ENCODE measurements around the gene BCAP31.

Gene BCAP31

DNA sequence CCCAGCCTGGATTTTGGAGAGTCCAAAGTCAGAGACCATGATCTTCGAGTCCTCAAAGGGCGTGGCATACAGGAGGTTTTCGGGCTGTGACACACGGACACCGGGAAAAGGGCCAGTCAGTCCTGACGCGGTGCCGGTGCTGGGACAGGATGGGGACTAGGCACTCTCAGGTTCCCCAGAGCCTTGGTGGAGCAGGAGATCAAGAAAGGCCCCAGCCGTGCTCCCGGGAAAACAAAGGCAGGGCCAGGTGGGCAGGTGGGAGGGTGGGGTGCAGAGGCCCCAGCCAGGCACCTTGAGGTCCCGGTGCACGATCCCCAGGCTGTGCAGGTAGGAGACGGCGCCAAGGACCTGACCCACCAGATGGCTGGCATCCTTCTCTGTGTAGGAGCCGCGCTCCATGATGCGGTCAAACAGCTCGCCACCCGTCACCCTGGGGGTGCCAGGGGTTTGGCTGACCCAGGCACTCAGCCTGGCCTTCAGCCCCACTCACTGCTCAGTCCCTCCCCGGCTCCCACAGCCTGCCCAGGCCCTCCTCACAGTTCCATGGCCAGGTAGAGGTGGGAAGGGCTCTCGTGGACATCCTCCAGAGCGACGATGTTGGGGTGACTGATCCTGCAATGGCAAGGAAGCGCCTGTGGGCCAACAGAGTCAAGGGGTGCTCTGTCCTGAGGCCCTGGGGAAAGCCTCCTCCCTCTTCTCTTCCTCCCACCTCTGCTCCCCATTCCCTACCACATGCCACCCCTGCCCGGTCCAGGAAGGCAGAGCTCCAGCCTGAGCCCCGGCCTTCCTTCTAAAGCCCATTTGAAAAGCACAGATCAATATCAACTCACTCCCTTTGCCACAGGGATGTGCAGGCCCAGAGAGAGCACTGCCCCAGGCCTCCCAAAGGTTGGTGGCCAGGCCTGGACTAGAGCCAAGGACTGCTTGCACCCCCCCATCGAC lies 52.3 kb downstream of the BCAP31 start:
- DNase-seq: no peak

DNA sequence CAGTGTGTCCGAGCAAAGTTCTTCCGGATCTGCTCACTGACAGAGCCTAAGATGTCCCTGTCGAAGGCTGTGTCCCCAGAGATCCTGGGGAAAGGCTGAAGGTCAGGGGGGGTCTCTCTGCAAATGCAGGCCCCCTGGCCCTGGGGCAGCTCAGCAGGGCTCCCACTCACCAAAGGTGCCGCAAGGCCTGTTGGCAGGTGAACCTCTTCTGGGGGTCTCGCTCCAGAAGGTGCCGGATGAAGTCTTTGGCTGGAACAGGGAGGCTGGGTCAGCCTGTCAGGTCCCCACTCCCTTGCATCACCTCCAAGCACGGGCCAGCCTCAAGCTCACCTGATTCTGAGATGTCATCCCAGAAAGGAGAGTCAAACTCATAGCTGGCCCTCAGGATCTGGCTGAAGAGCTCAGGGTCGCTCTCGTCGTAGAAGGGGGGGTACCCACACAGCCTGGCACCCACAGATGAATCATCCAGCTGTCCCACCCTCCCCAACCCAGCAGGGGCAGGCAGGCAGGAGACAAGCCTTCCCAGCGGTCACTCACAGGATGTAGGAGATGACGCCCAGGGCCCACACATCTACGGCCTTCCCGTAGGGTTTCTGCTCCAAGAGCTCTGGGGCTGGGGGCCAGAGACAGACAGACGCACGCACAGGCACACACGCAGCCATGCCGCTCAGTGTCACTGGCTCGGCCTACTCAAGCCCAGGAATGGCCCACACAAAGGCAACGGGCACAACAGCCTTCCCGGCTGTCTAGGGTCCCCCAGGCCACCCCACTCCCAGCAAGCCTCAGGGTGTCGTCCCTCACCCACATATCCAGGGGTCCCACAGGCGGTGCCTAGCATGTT lies 53.2 kb downstream of the BCAP31 start:
- DNase-seq: no peak

DNA sequence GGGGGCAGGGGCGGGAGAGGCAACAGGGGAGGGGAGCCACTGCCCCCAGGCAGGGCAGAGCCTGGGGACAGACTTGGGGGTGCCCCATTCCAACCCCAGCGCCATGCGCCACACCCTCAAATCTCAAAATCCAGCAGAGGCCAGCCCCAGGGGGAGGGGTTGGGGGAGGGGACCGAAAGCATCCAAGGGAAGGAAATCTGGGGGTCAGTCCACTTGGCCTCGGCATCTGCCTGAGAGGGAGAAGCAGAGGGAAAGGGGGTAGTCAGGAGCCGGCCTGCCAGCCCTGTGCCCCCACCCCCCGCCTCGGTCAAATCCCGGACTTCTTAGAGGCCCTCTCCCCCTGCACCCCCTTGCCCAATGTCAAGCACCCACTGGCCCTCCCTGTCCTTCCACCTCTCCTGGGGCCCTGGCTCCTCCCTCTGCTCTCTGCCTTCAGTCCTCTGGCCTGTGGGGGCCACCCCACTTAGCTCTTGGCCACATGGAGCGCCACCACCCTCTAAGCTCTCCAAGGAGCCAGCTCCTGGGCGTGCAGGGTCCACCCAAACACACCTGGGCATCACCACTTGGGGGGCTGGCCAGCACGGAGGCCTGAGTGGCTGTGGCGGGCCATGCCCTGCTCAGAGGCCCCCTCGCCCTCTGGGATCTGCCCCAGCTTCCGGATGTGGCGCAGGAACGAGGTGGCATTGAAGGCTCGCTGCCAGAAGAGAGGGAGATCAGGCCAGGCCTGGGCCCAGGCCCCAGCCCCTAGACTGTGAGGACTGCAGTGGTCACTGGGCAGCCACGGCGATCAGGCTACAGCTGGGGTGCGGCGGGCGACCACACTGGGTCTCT lies 54.1 kb downstream of the BCAP31 start:
- DNase-seq: no peak

DNA sequence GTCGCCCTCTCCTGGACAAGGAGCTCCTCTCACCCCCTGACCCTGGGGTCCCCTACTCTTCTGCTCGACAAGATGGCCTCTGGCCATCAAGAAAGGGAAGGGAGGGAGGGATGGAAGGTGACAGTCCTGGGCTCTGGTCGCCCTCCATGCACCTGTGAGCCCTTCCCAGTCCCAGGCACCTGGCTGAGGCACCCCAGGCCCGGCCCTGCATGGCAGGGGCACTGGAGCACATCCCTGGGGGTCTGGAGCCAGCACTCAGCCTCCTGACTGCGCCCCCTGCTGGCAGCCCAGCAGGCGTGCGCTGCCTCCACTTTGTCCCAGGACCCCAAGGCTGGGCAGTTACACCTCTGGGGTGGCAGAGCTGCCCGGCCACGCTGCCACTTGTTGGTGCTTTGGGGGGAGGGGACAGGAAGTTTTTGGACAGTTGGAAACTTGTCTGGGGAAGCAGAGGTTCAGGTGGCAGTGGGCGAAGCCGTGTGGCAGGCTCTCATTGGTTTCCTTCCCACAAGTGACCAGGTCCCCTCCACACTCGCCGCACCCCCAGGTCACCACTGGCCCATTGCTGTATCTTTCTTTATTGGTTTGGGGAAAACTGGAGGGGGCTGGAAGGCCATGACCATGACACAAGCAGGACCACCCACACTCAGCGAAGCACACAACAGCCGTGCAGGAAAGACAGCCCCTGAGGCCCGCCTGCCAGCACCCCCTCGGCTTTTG lies 54.9 kb downstream of the BCAP31 start:
- DNase-seq: no peak

DNA sequence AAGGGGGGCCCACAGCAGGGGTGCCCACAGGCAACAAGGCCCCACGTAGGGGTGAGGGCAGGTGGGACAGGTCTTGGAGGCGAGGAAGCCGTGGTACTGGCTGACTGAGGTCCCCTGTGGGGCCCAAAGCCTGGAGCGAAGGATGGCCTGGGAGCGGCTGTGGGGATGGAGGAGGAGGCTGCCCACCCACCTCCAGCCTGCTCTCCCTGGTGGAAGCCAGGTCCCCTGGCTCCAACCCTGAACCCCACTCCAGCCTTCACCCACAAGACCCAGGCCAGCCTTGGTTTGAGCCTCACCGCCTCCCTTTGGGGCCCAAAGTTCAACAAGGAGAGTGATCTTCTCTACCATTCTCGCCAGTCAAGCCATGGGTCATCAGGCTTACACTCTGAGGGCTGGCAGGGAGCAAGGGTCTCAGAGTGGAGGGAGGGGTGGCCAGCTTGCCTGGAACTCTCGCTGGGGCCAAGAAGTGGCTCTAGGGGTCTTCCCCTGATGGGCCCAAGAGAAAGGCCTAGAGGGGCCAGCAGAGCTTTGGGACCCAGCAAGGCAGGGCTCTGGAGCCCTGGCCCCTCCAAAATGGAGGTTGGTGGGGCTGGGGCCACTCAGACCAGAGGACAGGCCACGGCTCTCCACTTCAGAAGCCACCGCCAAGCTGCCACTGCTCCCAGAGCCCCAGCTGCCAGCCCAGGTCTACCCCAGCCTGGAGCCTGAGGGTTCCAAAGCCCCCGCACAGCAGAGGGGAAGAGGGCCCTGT lies 55.6 kb downstream of the BCAP31 start:
- DNase-seq: no peak

DNA sequence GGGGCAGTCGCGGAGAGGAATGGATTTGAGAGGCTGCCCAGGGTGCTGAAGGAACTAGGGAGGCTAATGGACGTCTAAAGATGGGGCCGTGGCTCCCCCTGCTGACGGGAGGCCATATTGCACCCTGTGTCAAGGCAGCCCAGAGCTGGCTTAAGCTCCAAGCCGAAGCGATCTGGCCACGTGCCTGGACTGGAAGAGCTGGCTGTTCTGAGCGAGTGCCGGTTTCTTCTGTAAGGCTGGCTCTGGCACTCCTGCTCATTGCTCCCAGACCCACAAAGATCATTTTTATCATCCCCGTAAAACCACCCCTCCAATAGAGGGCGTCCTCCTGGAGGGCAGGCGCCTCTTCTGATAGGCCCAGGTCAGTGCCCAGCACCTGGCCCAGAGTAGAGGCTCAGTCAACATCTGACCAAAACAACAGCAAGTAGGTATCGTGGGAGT lies 56.2 kb downstream of the BCAP31 start:
- peak; percentile 68 for DNase-seq

DNA sequence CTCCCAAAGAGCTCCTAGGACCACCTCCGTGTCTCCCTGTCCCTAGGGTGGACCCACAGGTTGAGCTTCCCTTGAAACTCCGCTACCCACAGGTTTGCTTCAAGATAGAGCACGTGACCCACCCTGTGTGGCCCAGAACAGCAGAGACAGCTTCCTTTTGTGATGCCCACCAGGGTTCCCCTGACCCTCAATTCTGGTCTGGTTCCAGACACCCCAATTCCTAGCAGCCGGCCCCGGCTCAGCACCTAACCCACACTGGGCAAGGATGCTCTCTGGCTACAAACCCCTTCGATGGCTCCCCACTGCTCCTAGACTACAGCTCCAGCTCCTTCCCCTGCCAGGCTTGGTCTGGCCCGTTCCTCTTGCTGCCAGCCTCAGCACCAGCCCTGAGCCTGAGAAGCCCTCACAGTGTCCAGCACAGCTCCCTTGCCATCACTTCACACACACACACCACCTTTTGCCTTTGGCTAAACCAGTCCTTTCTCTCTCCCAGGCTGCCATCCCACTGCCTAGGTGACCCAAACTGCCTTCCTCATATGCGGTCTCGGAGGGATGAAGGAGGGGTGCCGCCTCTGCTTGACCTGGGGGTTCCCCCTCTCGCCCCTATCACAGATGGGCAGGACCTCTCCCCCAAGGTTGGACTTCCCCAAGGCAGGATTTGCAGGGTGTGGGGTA lies 56.8 kb downstream of the BCAP31 start:
- DNase-seq: no peak

DNA sequence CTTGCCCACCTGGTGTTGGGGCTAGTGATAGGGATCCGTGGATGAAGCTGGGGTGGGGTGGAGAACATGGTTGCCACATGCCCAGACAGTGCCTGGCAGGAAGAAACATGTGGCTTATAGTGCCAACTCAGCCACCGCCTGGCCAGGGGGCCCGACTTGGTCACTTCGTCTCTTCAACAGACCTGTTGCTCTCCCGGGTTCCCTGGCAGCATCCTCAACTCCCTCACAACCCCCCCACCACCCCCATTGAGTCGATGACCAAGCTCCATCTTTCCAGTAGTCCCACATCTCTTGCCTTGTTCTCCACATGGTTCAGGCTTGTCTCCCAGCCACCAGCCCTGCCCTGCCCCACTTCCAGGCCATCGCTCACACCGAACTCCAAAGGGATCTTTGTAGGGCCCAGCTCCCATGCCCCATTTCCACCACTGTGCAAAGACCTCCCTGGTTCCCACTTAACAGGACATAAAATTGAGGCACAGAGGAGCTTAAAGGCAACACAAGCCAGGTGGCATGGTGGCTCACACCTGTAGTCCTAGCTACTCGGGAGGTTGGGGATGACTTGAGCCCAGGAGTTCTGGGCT lies 58.4 kb downstream of the BCAP31 start:
- no peak for DNase-seq

DNA sequence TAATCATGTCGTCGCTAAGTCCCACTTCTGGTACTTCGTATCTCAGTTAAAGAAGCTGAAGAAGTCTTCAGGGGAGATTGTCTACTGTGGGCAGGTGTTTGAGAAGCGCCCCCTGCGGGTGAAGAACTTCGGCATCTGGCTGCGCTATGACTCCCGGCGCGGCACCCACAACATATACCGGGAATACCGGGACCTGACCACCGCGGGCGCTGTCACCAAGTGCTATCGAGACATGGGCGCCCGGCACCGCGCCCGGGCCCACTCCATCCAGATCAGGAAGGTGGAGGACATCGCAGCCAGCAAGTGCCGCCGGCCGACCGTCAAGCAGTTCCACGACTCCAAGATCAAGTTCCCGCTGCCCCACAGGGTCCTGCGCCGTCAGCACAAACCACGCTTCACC lies 61.9 kb downstream of the BCAP31 start:
- DNase-seq: no peak

DNA sequence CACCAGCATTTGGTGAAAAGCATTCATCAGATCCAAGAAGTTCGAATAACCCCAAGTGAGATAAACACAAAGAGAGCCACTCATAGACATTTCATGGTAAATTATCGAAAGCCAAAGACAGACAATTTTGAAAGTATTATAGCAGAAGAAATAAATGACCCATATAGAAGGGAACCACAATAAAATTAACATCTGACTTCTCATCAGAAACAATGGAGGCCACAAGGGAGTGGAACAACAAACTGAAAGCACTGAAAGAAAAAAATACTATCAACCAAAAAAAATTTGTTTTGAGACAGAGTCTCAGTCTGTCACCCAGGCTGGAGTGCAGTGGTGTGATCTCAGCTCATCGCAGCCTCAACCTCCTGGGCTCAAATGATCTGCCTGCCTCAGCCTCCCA lies 64.9 kb downstream of the BCAP31 start:
- no peak for DNase-seq

DNA sequence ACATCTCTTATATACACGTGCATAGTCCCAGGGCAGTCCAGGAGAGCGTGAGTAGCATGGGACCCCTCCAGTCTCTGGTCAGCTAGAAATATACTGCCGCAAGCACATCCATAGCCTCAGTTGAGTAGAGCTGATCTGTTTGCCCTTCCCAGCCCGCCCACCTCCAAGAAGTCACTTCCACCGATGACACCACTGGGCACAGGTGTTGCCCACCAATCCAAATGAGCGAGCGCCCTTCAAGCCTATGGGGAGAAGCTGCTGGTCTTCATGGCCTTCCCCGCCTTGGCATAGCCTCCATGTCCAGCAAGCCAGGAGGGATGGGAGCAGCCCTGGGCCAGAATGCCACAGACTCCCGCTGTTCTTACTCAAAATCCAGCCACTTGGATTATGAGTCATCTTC lies 67.0 kb downstream of the BCAP31 start:
- DNase-seq: no peak

DNA sequence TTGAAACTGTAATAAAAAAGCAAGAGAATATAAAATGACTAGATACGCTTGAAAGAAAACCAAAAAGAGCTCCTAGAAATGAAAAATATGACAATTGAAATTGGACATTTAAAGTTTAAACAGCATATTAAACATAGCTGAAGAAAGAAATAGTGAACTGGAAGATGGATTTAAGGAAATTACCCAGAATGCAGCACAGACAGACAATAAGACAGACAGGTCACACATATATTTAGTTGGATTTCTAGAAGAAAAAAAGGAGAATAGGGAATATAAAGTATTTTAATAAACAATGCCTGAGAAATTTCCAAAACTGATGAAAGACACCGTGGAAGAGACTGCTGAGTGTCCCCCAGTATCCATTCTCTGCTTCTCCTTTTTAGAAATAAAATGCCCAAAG lies 70.6 kb downstream of the BCAP31 start:
- no peak for DNase-seq

DNA sequence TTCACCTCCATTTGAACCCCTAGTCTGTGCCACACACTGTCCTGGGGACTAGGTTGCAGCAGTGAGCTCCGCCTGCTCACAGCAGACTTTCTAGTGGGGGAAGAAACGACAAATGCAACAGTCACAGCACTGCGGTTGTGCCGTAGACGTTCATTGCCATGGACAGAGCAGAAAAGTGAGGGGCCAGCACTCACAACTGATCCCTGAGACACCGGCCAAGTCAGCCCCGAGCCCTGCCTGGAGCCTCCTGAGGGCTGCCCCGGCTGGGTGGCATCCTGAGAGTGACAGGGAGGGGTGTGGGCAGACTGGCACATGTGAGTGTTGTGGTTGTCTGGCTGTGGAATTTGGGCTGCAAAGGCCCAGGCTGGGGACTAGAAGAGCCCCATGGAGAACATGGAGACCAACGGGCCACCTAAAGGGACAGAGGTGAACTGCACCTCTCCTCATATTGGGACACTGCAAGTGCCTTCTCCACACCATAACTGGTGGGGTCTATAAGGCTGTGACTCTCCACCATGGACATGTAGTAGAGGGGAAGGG lies 72.6 kb downstream of the BCAP31 start:
- no peak for DNase-seq

DNA sequence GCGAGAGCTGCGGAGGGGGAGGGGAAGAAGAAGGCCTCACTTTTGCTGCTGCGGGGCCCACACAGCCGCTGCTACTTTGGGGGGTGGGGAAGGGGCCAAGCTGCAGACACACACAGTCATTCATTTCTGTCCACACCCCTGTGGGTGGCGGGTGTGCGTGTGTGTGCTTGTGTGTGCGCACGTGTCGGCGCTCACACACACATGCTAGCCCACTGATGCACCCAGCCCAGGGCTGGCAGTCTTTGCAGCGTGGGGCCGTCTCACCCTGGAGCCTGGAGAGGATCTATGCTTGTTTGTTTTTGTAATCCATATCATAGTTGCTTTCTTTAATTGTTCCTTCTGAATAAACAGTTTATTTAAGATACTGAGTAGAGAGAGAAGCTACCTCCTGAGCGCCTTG lies 73.2 kb downstream of the BCAP31 start:
- no peak for DNase-seq
